HG03457 (cell line): ENCODE data around the gene ZGPAT.

Source experiments
- ATAC-seq: cut with Tn5 transposase; IDR thresholded peaks from one replicate; pipeline ENCODE4 v1.9.1; 2021; ENCODE audit warnings: moderate number of reproducible peaks; ENCODE audit not compliant: unreplicated experiment

Gene ZGPAT

GRCh38 chr20:63742381-63743024, 34.7 kb downstream of the ZGPAT start:
- no peak for ATAC-seq

- no peak for ATAC-seq
Observed at GRCh38 chr20:63743210-63743970, 35.6 kb downstream of the ZGPAT start.

- no peak for ATAC-seq
Observed at GRCh38 chr20:63744158-63744557, 36.3 kb downstream of the ZGPAT start.

- ATAC-seq, result no peak
Observed at GRCh38 chr20:63744574-63745423, 37.0 kb downstream of the ZGPAT start.

- ATAC-seq, result no peak
Observed at GRCh38 chr20:63745424-63745805, 37.6 kb downstream of the ZGPAT start.

- ATAC-seq, result no peak
Observed at GRCh38 chr20:63745961-63746731, 38.3 kb downstream of the ZGPAT start.

- no peak for ATAC-seq
Observed at GRCh38 chr20:63746751-63747315, 39.0 kb downstream of the ZGPAT start.

GRCh38 chr20:63747622-63748069, 39.8 kb downstream of the ZGPAT start:
- no peak for ATAC-seq

- ATAC-seq, result no peak
Observed at GRCh38 chr20:63748070-63748933, 40.5 kb downstream of the ZGPAT start.

- no peak for ATAC-seq
Observed at GRCh38 chr20:63748934-63749270, 41.1 kb downstream of the ZGPAT start.

- ATAC-seq, result no peak
Observed at GRCh38 chr20:63749597-63750508, 42.0 kb downstream of the ZGPAT start.

- ATAC-seq, result no peak
Observed at GRCh38 chr20:63750807-63751470, 43.1 kb downstream of the ZGPAT start.

GRCh38 chr20:63751471-63752271, 43.8 kb downstream of the ZGPAT start:
- ATAC-seq, result no peak

- no peak for ATAC-seq
Observed at GRCh38 chr20:63752411-63753101, 44.7 kb downstream of the ZGPAT start.

GRCh38 chr20:63753381-63753780, 45.5 kb downstream of the ZGPAT start:
- no peak for ATAC-seq

GRCh38 chr20:63754008-63754407, 46.2 kb downstream of the ZGPAT start:
- ATAC-seq, result no peak
